Peyer's patch (tissue), 4 donors: ENCODE results near the gene ADISSP.

Source experiments
- CTCF ChIP-seq, 6 experiments: fragments of 450-650 bp in 4 of 6; fragments of 200-600 bp in 2 of 6; sonication (generic) in 1 of 6; IDR thresholded peaks; one replicate each; pipeline ENCODE4 v1.5.1; 2017 to 2019; ENCODE audit warnings: antibody characterized with exemption in 6 of 6, mild to moderate bottlenecking in 3 of 6, moderate library complexity in 1 of 6
- POLR2A ChIP-seq, 2 donors: fragments of 450-650 bp; IDR thresholded peaks; one replicate each; pipeline ENCODE4 v1.5.1; 2017; ENCODE audit warnings: antibody characterized with exemption in 2 of 2, mild to moderate bottlenecking in 2 of 2, moderate library complexity in 2 of 2

DNA sequence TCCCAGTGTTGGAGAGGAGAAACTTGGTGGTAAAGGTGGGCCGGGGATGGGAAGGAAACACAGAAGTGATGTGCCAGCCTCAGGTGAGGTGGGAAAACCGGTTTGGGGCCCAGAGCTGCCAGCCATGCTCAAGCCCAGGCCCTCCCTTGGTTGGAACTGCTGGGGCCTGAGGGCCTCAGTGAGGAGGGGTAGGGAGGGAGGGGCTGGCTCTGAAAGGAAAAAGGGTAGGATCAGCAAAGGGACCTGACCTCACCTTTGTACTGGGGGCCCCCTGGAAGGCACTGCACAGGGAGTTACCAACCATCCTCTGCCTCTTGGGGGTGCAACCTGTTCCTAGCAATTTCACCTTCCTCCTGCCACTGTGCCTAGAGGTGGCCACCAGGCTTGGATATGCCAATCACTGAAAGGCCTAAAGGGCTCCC is 15.5 kb upstream of the ADISSP start:
- TF ChIP-seq CTCF (IDR thresholded peaks at IDR 0.05), result no peak
- no peak for TF ChIP-seq POLR2A (IDR thresholded peaks at IDR 0.05)
